K562 (cell line): ENCODE results near the gene HSPA4. TPM values are rescaled to one million over a fixed set of nuclear protein-coding genes. Genes with fewer than 3 reads are reported as not detected.

Experiments
- JUN ChIP-seq, 2 experiments: sonication (generic) in 1 of 2; formaldehyde crosslinking in 1 of 2; IDR thresholded peaks; 2 replicates each; pipeline versions ENCODE4 v1.6.1 to v1.8.0; 2012 to 2022; ENCODE audit warnings: borderline replicate concordance in 2 of 2, mild to moderate bottlenecking in 2 of 2, improper control_type of control experiment in 1 of 2, low read depth in 1 of 2, low read length in 1 of 2, missing genetic modification reagents in 1 of 2
- MBD2 ChIP-seq: sonication (generic); IDR thresholded peaks from 2 replicates; pipeline ENCODE4 v1.6.1; 2016; ENCODE audit warnings: low read depth, borderline replicate concordance
- NFE2L1 ChIP-seq: fragments of 450-650 bp; IDR thresholded peaks from 2 replicates; pipeline ENCODE4 v1.6.1; 2016; ENCODE audit warnings: missing genetic modification characterization, low read depth, mild to moderate bottlenecking, missing compliant biosample characterization, moderate library complexity, borderline replicate concordance
- PBX2 ChIP-seq, 2 experiments: IDR thresholded peaks in 1 of 2; conservative IDR thresholded peaks in 1 of 2; 2 replicates each; pipeline ENCODE4 v1.6.1; 2016; ENCODE audit warnings: low read depth in 2 of 2, mild to moderate bottlenecking in 1 of 2, missing compliant biosample characterization in 1 of 2, missing genetic modification characterization in 1 of 2, moderate library complexity in 1 of 2
- RCOR1 ChIP-seq, 2 experiments: IDR thresholded peaks; 2 replicates each; pipeline ENCODE4 v1.6.1; 2012; ENCODE audit warnings: low read depth in 2 of 2, low read length in 2 of 2, borderline replicate concordance in 1 of 2, improper control_type of control experiment in 1 of 2
- SAP30 ChIP-seq: fragments of 200-600 bp; sonication (generic); IDR thresholded peaks from 2 replicates; pipeline ENCODE4 v1.6.1; 2012; ENCODE audit warnings: borderline replicate concordance, low read depth, mild to moderate bottlenecking, moderate library complexity, low read length, control low read depth, inconsistent platforms; ENCODE audit not compliant: insufficient read depth, poor library complexity, severe bottlenecking
- SMARCA4 ChIP-seq: fragments of 450-650 bp; IDR thresholded peaks from 2 replicates; pipeline ENCODE4 v1.6.1; 2016
- SREBF2 ChIP-seq: sonication (generic); formaldehyde crosslinking; IDR thresholded peaks from 2 replicates; pipeline ENCODE4 v1.4.0; 2020; ENCODE audit warnings: mild to moderate bottlenecking, missing genetic modification reagents
- XRCC3 ChIP-seq: fragments of 450-650 bp; IDR thresholded peaks from 2 replicates; pipeline ENCODE4 v1.6.1; 2017; ENCODE audit warnings: mild to moderate bottlenecking, moderate library complexity
- ZBTB12 ChIP-seq: fragments of 250-450 bp; sonication (Bioruptor Pico); IDR thresholded peaks from 2 replicates; pipeline ENCODE4 v1.4.0; 2020
- ZKSCAN1 ChIP-seq: fragments of 150-350 bp; IDR thresholded peaks from 2 replicates; pipeline ENCODE4 v1.6.1; 2016; ENCODE audit warnings: low read depth, low read length
- ZNF318 ChIP-seq, 2 experiments: fragments of 450-650 bp; IDR thresholded peaks; 2 replicates each; pipeline ENCODE4 v1.6.1; 2016; ENCODE audit warnings: mild to moderate bottlenecking in 2 of 2, borderline replicate concordance in 1 of 2, low read depth in 1 of 2, moderate library complexity in 1 of 2
- ZNF644 ChIP-seq: fragments of 200-800 bp; sonication (Bioruptor generic); IDR thresholded peaks from 2 replicates; pipeline ENCODE4 v1.6.1; 2016; ENCODE audit warnings: low read depth, missing genetic modification characterization, missing compliant biosample characterization
- ZNF766 ChIP-seq: fragments of 200-800 bp; sonication (Bioruptor generic); conservative IDR thresholded peaks from 2 replicates; pipeline ENCODE4 v1.6.1; 2016; ENCODE audit warnings: missing genetic modification characterization, missing compliant biosample characterization
- ZNF785 ChIP-seq: fragments of 250-450 bp; sonication (Bioruptor Pico); IDR thresholded peaks from 2 replicates; pipeline ENCODE4 v1.4.0; 2020; ENCODE audit warnings: mild to moderate bottlenecking
- polyA plus RNA-seq, 8 experiments: library from polyadenylated mRNA; depleted of rRNA in 4 of 8; stranded (reverse) in 5 of 8; unstranded in 3 of 8; fragments of >200 nt; fragmentation: Nextera tagmentation in 2 of 8; fragmentation: Illumina TruSeq in 1 of 8; extraction: Ambion mirVana in 2 of 8; extraction: Trizol in 1 of 8; gene quantifications; 2 replicates each; pipeline versions ENCODE4 v1.2.1 to v1.2.3, GENCODE V29; 2011 to 2014; ENCODE audit warnings: inconsistent platforms in 1 of 8, missing spikeins in 1 of 8
- total RNA-seq, 7 experiments: library from RNA; depleted of rRNA in 6 of 7; stranded (reverse); fragments of >200 nt in 6 of 7; fragmentation: Illumina TruSeq in 2 of 7; extraction: Trizol in 2 of 7; gene quantifications; 2 replicates each; pipeline versions ENCODE4 v1.2.1 to v1.2.3, GENCODE V29; 2011 to 2021; ENCODE audit warnings: low replicate concordance in 1 of 7

HSPA4 gene
- total and polyA plus RNA-seq, 9 of the 15 experiments (the other 6 are each of a cell fraction or from before 2014, with no cell fraction given), result 90.3 to 286 (median 148) TPM

GRCh38 chr5:133049726-133050048 is 2.1 kb upstream of the HSPA4 start (continued):
- TF ChIP-seq ZNF318 (IDR thresholded peaks at IDR 0.05; ENCODE audit: borderline replicate concordance in 1 of 2, low read depth in 1 of 2) (peak in 1 of 2 experiments; percentile 31; a peak in 1 of 4 replicates), ZBTB12 (CRISPR knock-in tag) (no peak), NFE2L1 (tag) (no peak), SAP30 (no peak), ZKSCAN1 (no peak), XRCC3 (no peak), ZNF785 (CRISPR knock-in tag) (no peak), RCOR1 (IDR thresholded peaks at IDR 0.05; ENCODE audit: borderline replicate concordance in 1 of 2, low read depth in 2 of 2, low read length in 2 of 2) (peak in 1 of 2 experiments; percentile 66; a peak in 1 of 4 replicates), PBX2 (CRISPR knock-in tag; IDR thresholded peaks at IDR 0.05; ENCODE audit: low read depth) (no peak), PBX2 (tag; conservative IDR thresholded peaks at IDR 0.05; ENCODE audit: low read depth) (peak; percentile 70; the same call in 1 of the 2 replicates), ZNF766 (CRISPR knock-in tag) (no peak), JUN (IDR thresholded peaks at IDR 0.05; ENCODE audit: borderline replicate concordance, low read depth, low read length) (no peak), JUN (CRISPR knock-in tag; IDR thresholded peaks at IDR 0.05; ENCODE audit: borderline replicate concordance) (no peak), SMARCA4 (peak; percentile 76), ZNF644 (tag) (no peak), MBD2 (no peak), SREBF2 (CRISPR knock-in tag) (no peak)
